Measurements from ENCODE around the gene SKIC8.

Gene SKIC8

DNA sequence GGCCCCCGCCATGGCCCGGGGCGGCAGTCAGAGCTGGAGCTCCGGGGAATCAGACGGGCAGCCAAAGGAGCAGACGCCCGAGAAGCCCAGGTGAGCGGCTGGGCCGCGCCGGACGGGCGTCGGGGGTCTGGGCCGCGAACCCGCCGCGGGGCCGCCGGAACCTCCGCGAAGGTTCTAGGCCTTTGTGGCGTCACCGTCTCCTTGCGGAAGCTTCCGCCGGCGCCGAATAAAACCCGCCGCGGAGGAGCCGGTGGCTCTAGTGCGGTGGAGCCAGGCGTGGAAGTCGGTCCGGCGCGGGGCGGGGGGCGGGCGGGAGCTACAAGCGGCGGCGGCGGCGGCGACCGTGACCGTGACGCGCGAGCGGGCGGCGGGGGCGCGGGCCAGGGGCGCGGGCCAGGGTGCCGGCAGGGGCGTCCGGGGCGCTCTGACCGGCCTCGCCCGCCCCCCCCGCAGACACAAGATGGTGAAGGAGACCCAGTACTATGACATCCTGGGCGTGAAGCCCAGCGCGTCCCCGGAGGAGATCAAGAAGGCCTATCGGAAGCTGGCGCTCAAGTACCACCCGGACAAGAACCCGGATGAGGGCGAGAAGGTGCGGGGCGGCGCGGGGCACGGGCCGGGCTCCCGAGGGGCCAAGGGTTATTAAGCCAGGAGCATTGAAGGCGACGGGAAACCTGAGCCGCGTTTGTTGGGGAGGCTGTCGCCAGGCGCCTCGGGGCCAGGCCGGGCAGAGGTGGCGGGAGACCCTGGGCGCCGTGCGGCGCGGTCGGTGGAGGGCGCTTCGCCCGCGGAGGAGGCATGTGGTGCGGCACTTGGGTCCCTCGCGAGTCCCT is 34.9 kb downstream of the SKIC8 start, which contains the start of gene DNAJA4:
Gene DNAJA4, plus strand, starts transcription at position 259 of the 833 bp plus-strand sequence. Its CDS starts 202 bp downstream, at position 461.
- Histone ChIP-seq H3K9ac (ENCODE audit: low read length) (no peak within 1 kb of the TSS), H3K27ac (ENCODE audit: low read length) (no peak within 1 kb of the TSS), H3K27me3 (replicated peaks; ENCODE audit: insufficient read depth, low read length) (peaks cover 10% of the 10 kb centered on the region), H3K4me1 (ENCODE audit: low read length) (no peaks in the 10 kb centered on the region), H3K4me2 (ENCODE audit: low read depth, low read length) (peak within 1 kb of the TSS; percentile 55; the same call in 1 of the 2 replicates), H4K20me1 (ENCODE audit: insufficient read depth, low read length) (no peaks in the 10 kb centered on the region), H2AFZ (ENCODE audit: low read length) (peak within 1 kb of the TSS; percentile 61; the same call in 1 of the 2 replicates), H3K9me2 (replicated peaks; ENCODE audit: insufficient read depth, low read length) (no peaks in the 10 kb centered on the region), H3K79me2 (ENCODE audit: low read length) (no peaks in the 10 kb centered on the region), H3K9me3 (replicated peaks; ENCODE audit: insufficient read depth, low read length) (no peaks in the 10 kb centered on the region), H3F3A (ENCODE audit: insufficient read depth, low read length) (no peaks in the 10 kb centered on the region), H3K36me3 (replicated peaks; ENCODE audit: insufficient read depth, low read length) (no peaks in the 10 kb centered on the region), H3K4me3 (ENCODE audit: low read length) (peak within 1 kb of the TSS; percentile 31; the same call in 1 of the 2 replicates)
- no peak for DNase-seq
- TF ChIP-seq CTCF (IDR thresholded peaks at IDR 0.05; ENCODE audit: low read length) (no peak), EZH2 (optimal IDR thresholded peaks at IDR 0.05; ENCODE audit: low read depth, low read length) (no peak), EZH2phosphoT487 (IDR thresholded peaks at IDR 0.05; ENCODE audit: low read length) (no peak)

DNA sequence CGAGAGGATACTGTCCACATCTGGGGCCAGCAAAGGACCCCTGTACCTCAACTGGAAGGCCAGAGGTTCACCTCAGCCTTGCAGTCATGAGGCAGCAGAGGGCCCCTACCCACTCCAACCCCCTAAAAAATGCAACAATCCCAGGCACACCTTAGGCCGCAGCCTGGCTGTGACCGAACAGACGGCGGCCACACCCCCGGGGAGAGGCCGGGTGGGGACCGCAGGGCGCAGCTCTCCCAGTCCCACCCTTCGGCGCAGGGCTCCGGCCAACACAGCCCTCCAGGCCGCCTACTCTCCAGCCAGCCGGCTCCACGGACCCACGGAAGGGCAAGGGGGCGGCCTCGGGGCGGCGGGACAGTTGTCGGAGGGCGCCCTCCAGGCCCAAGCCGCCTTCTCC is 35.5 kb downstream of the SKIC8 start:
- H3K79me2 ChIP-seq (ENCODE audit: low read length): no peaks in the 10 kb centered on the region
- no peaks in the 10 kb centered on the region for H4K20me1 ChIP-seq (ENCODE audit: insufficient read depth, low read length)
- DNase-seq: no peak
- no peak overlapping the region for H2AFZ ChIP-seq (ENCODE audit: low read length)
- no peak overlapping the region for H3K9ac ChIP-seq (ENCODE audit: low read length)
- H3K36me3 ChIP-seq (replicated peaks; ENCODE audit: insufficient read depth, low read length): no peaks in the 10 kb centered on the region
- H3K27me3 ChIP-seq (replicated peaks; ENCODE audit: insufficient read depth, low read length): peaks cover 10% of the 10 kb centered on the region
- H3K9me3 ChIP-seq (replicated peaks; ENCODE audit: insufficient read depth, low read length): no peaks in the 10 kb centered on the region
- peak overlapping the region; percentile 27; the same call in 1 of the 2 replicates for H3K4me2 ChIP-seq (ENCODE audit: low read depth, low read length)
- no peaks in the 10 kb centered on the region for H3F3A ChIP-seq (ENCODE audit: insufficient read depth, low read length)
- H3K9me2 ChIP-seq (replicated peaks; ENCODE audit: insufficient read depth, low read length): no peaks in the 10 kb centered on the region
- TF ChIP-seq EZH2phosphoT487 (IDR thresholded peaks at IDR 0.05; ENCODE audit: low read length) (no peak), CTCF (IDR thresholded peaks at IDR 0.05; ENCODE audit: low read length) (no peak), EZH2 (optimal IDR thresholded peaks at IDR 0.05; ENCODE audit: low read depth, low read length) (no peak)
- peak overlapping the region; percentile 20; the same call in 1 of the 2 replicates for H3K4me3 ChIP-seq (ENCODE audit: low read length)
- H3K27ac ChIP-seq (ENCODE audit: low read length): no peak overlapping the region
- no peaks in the 10 kb centered on the region for H3K4me1 ChIP-seq (ENCODE audit: low read length)

- no peak overlapping the region for H2AFZ ChIP-seq (ENCODE audit: low read length)
Observed at GRCh38 chr15:78263351-78263781, 36.0 kb downstream of the SKIC8 start.

More at GRCh38 chr15:78263351-78263781, 36.0 kb downstream of the SKIC8 start:
- no peak overlapping the region for H3K4me3 ChIP-seq (ENCODE audit: low read length)
- no peaks in the 10 kb centered on the region for H3K79me2 ChIP-seq (ENCODE audit: low read length)
- no peaks in the 10 kb centered on the region for H3K36me3 ChIP-seq (replicated peaks; ENCODE audit: insufficient read depth, low read length)
- H3K4me1 ChIP-seq (ENCODE audit: low read length): no peaks in the 10 kb centered on the region
- H3K9ac ChIP-seq (ENCODE audit: low read length): no peak overlapping the region
- no peaks in the 10 kb centered on the region for H3F3A ChIP-seq (ENCODE audit: insufficient read depth, low read length)
- H3K27me3 ChIP-seq (replicated peaks; ENCODE audit: insufficient read depth, low read length): peaks cover 10% of the 10 kb centered on the region
- no peak overlapping the region for H3K27ac ChIP-seq (ENCODE audit: low read length)
- no peaks in the 10 kb centered on the region for H3K9me2 ChIP-seq (replicated peaks; ENCODE audit: insufficient read depth, low read length)
- H4K20me1 ChIP-seq (ENCODE audit: insufficient read depth, low read length): no peaks in the 10 kb centered on the region
- no peak for DNase-seq
- no peaks in the 10 kb centered on the region for H3K9me3 ChIP-seq (replicated peaks; ENCODE audit: insufficient read depth, low read length)
- TF ChIP-seq EZH2 (optimal IDR thresholded peaks at IDR 0.05; ENCODE audit: low read depth, low read length): no peak
- TF ChIP-seq CTCF (IDR thresholded peaks at IDR 0.05; ENCODE audit: low read length): no peak
- no peak for TF ChIP-seq EZH2phosphoT487 (IDR thresholded peaks at IDR 0.05; ENCODE audit: low read length)
- H3K4me2 ChIP-seq (ENCODE audit: low read depth, low read length): no peak overlapping the region

Data from MM.1S (cell line).